IPS DF 6.9 (cell line): ENCODE results near the gene DAB1.
A peak's percentile ranks its signal among the peaks of the same experiment; 100 is the strongest.

Experiments
- DNase-seq: peaks from one replicate; pipeline ENCODE4 v3.0.0-alpha.2; 2013; ENCODE audit warnings: low read depth, low spot score
- H3K27ac ChIP-seq: one replicate; pipeline ENCODE4 v1.5.1; 2013; ENCODE audit warnings: low read length, control low read depth
- H3K27me3 ChIP-seq: 2 replicates; pipeline ENCODE4 v1.6.1; 2013; ENCODE audit warnings: mild to moderate bottlenecking, low read length; ENCODE audit not compliant: control insufficient read depth, insufficient read depth
- H3K36me3 ChIP-seq: 2 replicates; pipeline ENCODE4 v1.6.1; 2013; ENCODE audit warnings: low read length; ENCODE audit not compliant: control insufficient read depth, insufficient read depth
- H3K4me1 ChIP-seq: 2 replicates; pipeline ENCODE4 v1.6.1; 2013; ENCODE audit warnings: low read length; ENCODE audit not compliant: control insufficient read depth, insufficient read depth
- H3K4me3 ChIP-seq: 2 replicates; pipeline ENCODE4 v1.5.1; 2013; ENCODE audit warnings: mild to moderate bottlenecking, low read length
- H3K9me3 ChIP-seq: 2 replicates; pipeline ENCODE4 v1.6.1; 2013; ENCODE audit warnings: low read length, inconsistent platforms; ENCODE audit not compliant: control insufficient read depth, insufficient read depth
- WGBS: extraction: QIAGEN DNeasy Blood & Tissue Kit; methylation state at CpG from one replicate; pipeline ENCODE4 v1.1.7; 2013; ENCODE audit warnings: mixed read lengths, missing lambda C conversion rate; ENCODE audit not compliant: insufficient read length, insufficient coverage; 5-methylcytosine and 5-hydroxymethylcytosine counted together

Gene DAB1

GRCh38 chr1:56977910-56978309 lies 445.9 kb downstream of the DAB1 start:
- no CpG with 5 or more reads among the region's 4 CpGs for WGBS
- Histone ChIP-seq H3K27me3 (no peaks in the 10 kb centered on the region), H3K36me3 (no peaks in the 10 kb centered on the region), H3K27ac (no peak overlapping the region), H3K4me1 (no peaks in the 10 kb centered on the region), H3K9me3 (no peaks in the 10 kb centered on the region), H3K4me3 (no peak overlapping the region)
- no peak for DNase-seq

- DNase-seq: no peak
- no peaks in the 10 kb centered on the region for H3K4me1 ChIP-seq
- no peaks in the 10 kb centered on the region for H3K27me3 ChIP-seq
- no peak overlapping the region for H3K4me3 ChIP-seq
- H3K36me3 ChIP-seq: no peaks in the 10 kb centered on the region
- WGBS: no CpG with 5 or more reads among the region's 4 CpGs
- no peaks in the 10 kb centered on the region for H3K9me3 ChIP-seq
- H3K27ac ChIP-seq: no peak overlapping the region
Measured at GRCh38 chr1:56975446-56975845, 448.4 kb downstream of the DAB1 start.

DNA sequence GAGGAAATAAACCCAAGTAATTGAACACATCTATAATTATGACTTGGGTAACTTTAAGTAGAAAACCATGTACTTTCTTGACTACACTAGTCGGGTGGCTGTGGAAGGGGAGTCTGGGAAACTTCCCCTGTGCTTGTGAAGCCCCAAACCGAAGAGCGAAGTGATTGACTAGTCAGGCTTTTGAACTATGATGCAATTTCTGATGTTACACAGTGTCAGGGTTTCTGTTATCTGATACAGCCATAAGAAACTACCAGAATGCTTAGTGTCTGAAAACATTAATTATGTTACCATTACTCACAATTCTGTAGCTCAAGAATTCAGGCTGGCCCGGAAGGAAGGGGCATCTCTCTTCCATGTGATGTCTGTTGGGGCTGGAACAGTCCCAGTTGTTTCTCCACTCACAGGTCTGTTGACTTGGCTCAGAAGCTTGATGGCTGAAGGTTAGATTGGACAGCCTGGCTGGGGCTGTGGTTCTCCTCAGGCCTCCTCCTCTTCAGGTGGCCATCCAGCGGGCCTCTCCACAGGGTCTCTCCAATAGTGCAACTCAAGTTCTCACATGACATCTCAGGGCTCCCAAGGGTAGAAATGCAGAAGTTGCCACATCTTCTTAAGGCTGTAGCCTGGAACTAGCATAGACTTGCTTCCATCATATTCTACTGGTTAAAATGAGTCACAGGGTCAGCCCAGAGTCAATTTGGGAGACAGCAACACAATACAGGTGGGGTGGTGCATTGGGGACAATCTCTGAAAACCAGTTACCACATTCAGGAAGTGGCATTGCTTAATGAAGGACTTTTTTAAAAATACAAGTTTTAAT lies 449.7 kb downstream of the DAB1 start:
- no CpG with 5 or more reads among the region's 5 CpGs for WGBS
- no peak overlapping the region for H3K27ac ChIP-seq
- no peaks in the 10 kb centered on the region for H3K9me3 ChIP-seq
- no peaks in the 10 kb centered on the region for H3K4me1 ChIP-seq
- DNase-seq: no peak
- no peaks in the 10 kb centered on the region for H3K27me3 ChIP-seq
- H3K4me3 ChIP-seq: no peak overlapping the region
- no peaks in the 10 kb centered on the region for H3K36me3 ChIP-seq

GRCh38 chr1:56972976-56973375 lies 450.9 kb downstream of the DAB1 start:
- Histone ChIP-seq H3K27me3 (no peaks in the 10 kb centered on the region), H3K4me3 (no peak overlapping the region), H3K9me3 (no peaks in the 10 kb centered on the region), H3K36me3 (no peaks in the 10 kb centered on the region), H3K4me1 (no peaks in the 10 kb centered on the region), H3K27ac (no peak overlapping the region)
- DNase-seq: no peak
- no CpG with 5 or more reads among the region's 1 CpG for WGBS

- no peaks in the 10 kb centered on the region for H3K4me1 ChIP-seq
- no CpG with 5 or more reads among the region's 1 CpG for WGBS
Measured at GRCh38 chr1:56970280-56970679, 453.6 kb downstream of the DAB1 start.

GRCh38 chr1:56968878-56969495 lies 454.9 kb downstream of the DAB1 start:
- Histone ChIP-seq H3K9me3 (no peaks in the 10 kb centered on the region), H3K27me3 (no peaks in the 10 kb centered on the region), H3K27ac (no peak overlapping the region), H3K36me3 (no peaks in the 10 kb centered on the region), H3K4me1 (no peaks in the 10 kb centered on the region), H3K4me3 (no peak overlapping the region)
- no peak for DNase-seq
- WGBS: no CpG with 5 or more reads among the region's 2 CpGs

More at GRCh38 chr1:56970280-56970679, 453.6 kb downstream of the DAB1 start:
- no peaks in the 10 kb centered on the region for H3K36me3 ChIP-seq
- no peak overlapping the region for H3K27ac ChIP-seq
- H3K9me3 ChIP-seq: no peaks in the 10 kb centered on the region
- H3K27me3 ChIP-seq: no peaks in the 10 kb centered on the region
- H3K4me3 ChIP-seq: no peak overlapping the region
- DNase-seq: no peak

- H3K36me3 ChIP-seq: no peaks in the 10 kb centered on the region
- peak; percentile 25 for DNase-seq
- H3K9me3 ChIP-seq: no peaks in the 10 kb centered on the region
- H3K27me3 ChIP-seq: no peaks in the 10 kb centered on the region
- no peaks in the 10 kb centered on the region for H3K4me1 ChIP-seq
- no peak overlapping the region for H3K4me3 ChIP-seq
- no CpG with 5 or more reads among the region's 15 CpGs for WGBS
- H3K27ac ChIP-seq: no peak overlapping the region
Measured at GRCh38 chr1:56967900-56968832, 455.7 kb downstream of the DAB1 start.

- H3K27me3 ChIP-seq: no peaks in the 10 kb centered on the region
- no peak overlapping the region for H3K27ac ChIP-seq
- DNase-seq: no peak
- no peaks in the 10 kb centered on the region for H3K9me3 ChIP-seq
- no CpG with 5 or more reads among the region's 3 CpGs for WGBS
- no peaks in the 10 kb centered on the region for H3K4me1 ChIP-seq
- no peak overlapping the region for H3K4me3 ChIP-seq
- H3K36me3 ChIP-seq: no peaks in the 10 kb centered on the region
Measured at GRCh38 chr1:56967355-56967754, 456.5 kb downstream of the DAB1 start.

DNA sequence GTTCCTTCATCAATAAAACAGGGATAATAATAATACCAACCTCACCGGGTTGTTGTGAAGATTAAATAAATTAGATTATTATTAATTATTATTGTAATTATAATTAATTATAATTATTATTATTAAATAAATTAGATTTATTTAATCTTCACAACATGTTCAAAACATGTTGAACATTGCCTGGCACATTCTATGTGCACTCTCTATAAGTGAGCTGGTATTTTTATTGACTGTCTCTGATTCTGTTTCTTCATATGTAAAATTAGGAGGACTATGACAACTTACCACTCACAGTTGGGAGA lies 457.2 kb downstream of the DAB1 start:
- DNase-seq: no peak
- no peak overlapping the region for H3K4me3 ChIP-seq
- H3K9me3 ChIP-seq: no peaks in the 10 kb centered on the region
- no peaks in the 10 kb centered on the region for H3K27me3 ChIP-seq
- no peaks in the 10 kb centered on the region for H3K36me3 ChIP-seq
- WGBS: no CpG with 5 or more reads among the region's 1 CpG
- no peak overlapping the region for H3K27ac ChIP-seq
- no peaks in the 10 kb centered on the region for H3K4me1 ChIP-seq

GRCh38 chr1:56965916-56966697 lies 457.8 kb downstream of the DAB1 start, which contains the start of gene C8B:
TSS of gene C8B (minus strand) at chr1:56966015. CDS start at chr1:56965948, 67 bp downstream.
- no peak within 1 kb of the TSS for H3K27ac ChIP-seq
- H3K27me3 ChIP-seq: no peaks in the 10 kb centered on the region
- H3K36me3 ChIP-seq: no peaks in the 10 kb centered on the region
- no CpG with 5 or more reads among the region's 3 CpGs for WGBS
- no peaks in the 10 kb centered on the region for H3K4me1 ChIP-seq
- H3K4me3 ChIP-seq: no peak within 1 kb of the TSS
- no peak for DNase-seq
- no peaks in the 10 kb centered on the region for H3K9me3 ChIP-seq
